Astrocyte (in vitro differentiated cells and primary cell): ENCODE data around the gene PRKCH.

ENCODE experiments used
- CTCF ChIP-seq: IDR thresholded peaks from 2 replicates; pipeline ENCODE4 v1.5.1; 2011; ENCODE audit warnings: low read depth, mild to moderate bottlenecking, inconsistent platforms, low read length, moderate library complexity; ENCODE audit not compliant: insufficient read depth
- EZH2 ChIP-seq: IDR thresholded peaks from 2 replicates; pipeline ENCODE4 v1.6.1; 2012; ENCODE audit warnings: mild to moderate bottlenecking, low read length, inconsistent platforms; ENCODE audit not compliant: insufficient read depth

GRCh38 chr14:61494018-61494417 lies 172.6 kb downstream of the PRKCH start:
- TF ChIP-seq CTCF (no peak), EZH2 (no peak)
